K562 (cell line): ENCODE results near the gene ZBTB16. TPM values are rescaled to one million over a fixed set of nuclear protein-coding genes. Genes with fewer than 3 reads are reported as not detected.
A peak's percentile ranks its signal among the peaks of the same experiment; 100 is the strongest.

ENCODE experiments used
- HMBOX1 ChIP-seq: sonication (generic); IDR thresholded peaks from 2 replicates; pipeline ENCODE4 v1.6.1; 2016
- REST ChIP-seq, 2 experiments: fragments of 450-650 bp; formaldehyde crosslinking in 1 of 2; IDR thresholded peaks; 2 replicates each; pipeline versions ENCODE4 v1.4.0 to v1.6.1; 2014 to 2020; ENCODE audit warnings: mild to moderate bottlenecking in 2 of 2, borderline replicate concordance in 1 of 2, low read depth in 1 of 2
- TCF15 ChIP-seq: fragments of 250-450 bp; sonication (Bioruptor Pico); IDR thresholded peaks from 2 replicates; pipeline ENCODE4 v1.8.0; 2022; ENCODE audit warnings: moderate library complexity, mild to moderate bottlenecking, inconsistent platforms
- ZBTB40 ChIP-seq, 2 experiments: fragments of 450-650 bp in 1 of 2; sonication (generic) in 1 of 2; formaldehyde crosslinking in 1 of 2; IDR thresholded peaks; 2 replicates each; pipeline versions ENCODE4 v1.7.1 to v1.9.0; 2016 to 2022; ENCODE audit warnings: inconsistent platforms in 1 of 2, mild to moderate bottlenecking in 1 of 2, missing genetic modification reagents in 1 of 2
- polyA plus RNA-seq, 8 experiments: library from polyadenylated mRNA; depleted of rRNA in 4 of 8; stranded (reverse) in 5 of 8; unstranded in 3 of 8; fragments of >200 nt; fragmentation: Nextera tagmentation in 2 of 8; fragmentation: Illumina TruSeq in 1 of 8; extraction: Ambion mirVana in 2 of 8; extraction: Trizol in 1 of 8; gene quantifications; 2 replicates each; pipeline versions ENCODE4 v1.2.1 to v1.2.3, GENCODE V29; 2011 to 2014; ENCODE audit warnings: inconsistent platforms in 1 of 8, missing spikeins in 1 of 8
- total RNA-seq, 7 experiments: library from RNA; depleted of rRNA in 6 of 7; stranded (reverse); fragments of >200 nt in 6 of 7; fragmentation: Illumina TruSeq in 2 of 7; extraction: Trizol in 2 of 7; gene quantifications; 2 replicates each; pipeline versions ENCODE4 v1.2.1 to v1.2.3, GENCODE V29; 2011 to 2021; ENCODE audit warnings: low replicate concordance in 1 of 7

Gene ZBTB16
- total and polyA plus RNA-seq, 9 of the 15 experiments (the other 6 are each of a cell fraction or from before 2014, with no cell fraction given): 0.06 to 0.40 (median 0.24) TPM; not detected in 4

- TF ChIP-seq ZBTB40 (IDR thresholded peaks at IDR 0.05): no peak
- TF ChIP-seq ZBTB40 (CRISPR knock-in tag; IDR thresholded peaks at IDR 0.05): no peak
- peak; percentile 24; the same call in 1 of the 2 replicates for TF ChIP-seq REST (IDR thresholded peaks at IDR 0.05; ENCODE audit: borderline replicate concordance)
- no peak for TF ChIP-seq REST (CRISPR knock-in tag; IDR thresholded peaks at IDR 0.05; ENCODE audit: low read depth)
- TF ChIP-seq TCF15 (CRISPR knock-in tag): no peak
- 0 out of 2 replicates have a peak, but pooled peaks have one; percentile 13 for TF ChIP-seq HMBOX1
These were observed 136.6 kb downstream of the ZBTB16 start (continued) for GRCh38 chr11:114195981-114196731.
